Adipose tissue (tissue), 3 donors: Measurements from ENCODE around the gene NKX2-2. TPM values are rescaled to one million over a fixed set of nuclear protein-coding genes. Genes with fewer than 3 reads are reported as not detected.

Source experiments
- H3K27ac ChIP-seq: one replicate; pipeline ENCODE4 v1.5.1; 2013; ENCODE audit warnings: low read depth, low read length
- WGBS, 3 donors: extraction: QIAGEN DNeasy Blood & Tissue Kit; methylation state at CpG; one replicate each; pipeline ENCODE4 v1.1.7; 2013; 5-methylcytosine and 5-hydroxymethylcytosine counted together
- polyA plus RNA-seq, 3 donors: library from polyadenylated mRNA; stranded (reverse); fragments of 200-250 nt; gene quantifications; one replicate each; pipeline ENCODE4 v1.2.3, GENCODE V29; 2013
- donor health status: healthy with polysubstance abuse.
- donor health status: Bipolar disorder and iron deficiency.
- donor health status: healthy.

The NKX2-2 gene
- polyA plus RNA-seq, 3 donors = 0.06 to 3.9 TPM; not detected in 1

DNA sequence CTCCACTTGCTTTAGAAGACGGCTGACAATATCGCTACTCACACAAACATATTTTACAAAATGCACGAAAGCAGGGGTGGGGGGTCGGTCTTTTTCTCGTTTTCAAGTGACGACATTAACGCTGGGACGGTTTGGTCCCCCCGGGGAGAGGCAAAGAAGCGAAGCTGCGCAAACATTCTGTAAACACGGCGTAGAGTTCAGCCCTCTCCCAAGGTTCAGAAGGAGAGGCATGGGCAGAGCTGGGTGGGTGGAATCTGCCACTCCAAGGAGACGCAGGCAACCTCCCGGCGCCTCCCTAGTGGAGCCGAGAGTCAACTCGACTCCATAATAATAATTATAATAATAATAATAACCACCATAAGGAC is 2.4 kb downstream of the NKX2-2 start:
- H3K27ac ChIP-seq = no peak overlapping the region
- 25 to 45% (median 35%) methylated on average over 18 of the region's 18 CpGs for WGBS, 3 donors

GRCh38 chr20:21510414-21511384 is 3.2 kb downstream of the NKX2-2 start:
- 9 to 24% (median 12%) methylated on average over 60 to 62 of the region's 62 CpGs for WGBS, 3 donors
- no peak overlapping the region for H3K27ac ChIP-seq

DNA sequence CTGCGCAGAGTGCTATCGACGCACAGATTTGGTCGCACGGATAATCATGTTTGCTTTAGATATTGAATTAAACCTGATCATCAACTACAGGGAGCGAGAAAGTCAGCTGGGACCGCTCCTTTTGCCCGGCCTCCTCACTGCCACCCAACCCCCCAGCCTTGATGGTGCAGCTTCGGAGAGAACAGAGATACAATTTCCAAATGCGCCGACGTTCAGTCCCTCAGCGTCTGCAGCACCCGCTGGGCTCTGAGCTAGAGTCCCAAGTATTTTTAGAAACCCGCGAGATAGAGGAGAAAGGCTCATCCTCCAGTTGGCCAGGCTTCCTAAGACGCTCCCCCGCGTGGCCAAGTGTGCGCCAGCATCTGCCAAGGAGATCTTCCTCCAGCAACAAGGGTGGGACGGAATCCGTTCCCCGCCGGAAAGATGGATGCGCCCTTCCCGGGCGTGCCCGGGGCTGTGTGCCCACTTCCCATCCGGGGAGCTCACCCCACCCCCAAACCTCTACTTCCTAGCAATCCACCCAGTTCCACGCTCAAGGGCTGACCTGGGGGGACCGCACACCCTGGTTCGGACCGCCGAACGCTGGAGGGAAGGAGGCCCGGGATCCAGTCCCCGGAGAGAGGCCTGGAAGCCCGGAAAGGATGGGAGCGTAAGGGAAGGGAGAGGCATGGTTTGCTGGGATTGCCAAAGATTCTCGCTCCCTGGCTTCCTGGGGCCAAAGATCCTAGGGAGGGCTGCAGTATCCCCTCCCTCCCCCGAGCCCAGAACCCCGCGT is 4.1 kb downstream of the NKX2-2 start:
- H3K27ac ChIP-seq = no peak overlapping the region

GRCh38 chr20:21509079-21509596 is 4.7 kb downstream of the NKX2-2 start:
- H3K27ac ChIP-seq = no peak overlapping the region
- WGBS, 3 donors = 6 to 17% (median 7%) methylated on average over 12 of the region's 12 CpGs

More for the DNA sequence above, 4.1 kb downstream of the NKX2-2 start:
- 2 to 19% (median 3%) methylated on average over 42 to 43 of the region's 43 CpGs for WGBS, 3 donors

DNA sequence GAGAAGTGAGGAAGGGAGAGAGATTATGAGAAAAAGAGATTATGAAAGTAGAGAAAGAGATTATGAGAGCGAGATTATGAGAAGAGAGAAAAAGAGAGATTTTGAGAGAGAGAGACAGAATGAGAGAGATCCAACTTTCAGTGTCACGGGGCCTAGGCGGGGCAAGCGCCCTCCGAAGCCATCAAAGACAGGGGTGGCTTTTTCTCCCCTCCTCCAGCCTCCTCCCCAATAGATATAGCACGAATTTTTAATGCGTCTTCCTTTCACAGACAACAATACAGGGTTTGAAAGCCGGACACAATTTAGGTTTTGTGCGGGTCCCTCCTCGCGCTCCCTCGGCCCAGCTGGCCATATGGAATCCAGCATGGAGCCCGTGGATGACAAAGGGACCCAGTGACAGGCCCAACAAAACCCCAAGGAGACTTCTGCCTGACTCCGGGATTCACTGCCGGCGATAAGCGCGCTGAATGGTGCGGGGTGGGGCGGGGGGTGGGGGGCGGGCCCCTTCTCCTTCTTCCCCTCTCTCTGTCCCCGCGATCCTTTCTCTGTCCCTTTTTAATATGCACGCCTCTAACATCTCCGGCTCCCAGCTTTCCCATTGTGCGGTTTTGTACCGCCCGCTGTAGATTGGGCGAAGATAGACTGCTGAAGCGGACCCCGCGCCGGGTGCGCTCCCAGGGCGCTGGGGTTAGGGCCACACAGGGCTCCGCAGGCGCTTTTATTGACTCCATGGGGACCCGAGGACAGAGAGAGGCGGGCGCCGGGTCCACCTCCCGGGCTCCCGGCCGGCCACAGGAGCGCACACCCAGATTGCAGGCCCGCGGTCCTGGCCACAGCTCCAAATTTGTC is 5.4 kb downstream of the NKX2-2 start:
- no peak overlapping the region for H3K27ac ChIP-seq
- 5 to 24% (median 6%) methylated on average over 44 to 47 of the region's 47 CpGs for WGBS, 3 donors

- no peak overlapping the region for H3K27ac ChIP-seq
- 6 to 20% (median 7%) methylated on average over 44 of the region's 44 CpGs for WGBS, 3 donors
These were observed 6.2 kb downstream of the NKX2-2 start for GRCh38 chr20:21507400-21508229.

DNA sequence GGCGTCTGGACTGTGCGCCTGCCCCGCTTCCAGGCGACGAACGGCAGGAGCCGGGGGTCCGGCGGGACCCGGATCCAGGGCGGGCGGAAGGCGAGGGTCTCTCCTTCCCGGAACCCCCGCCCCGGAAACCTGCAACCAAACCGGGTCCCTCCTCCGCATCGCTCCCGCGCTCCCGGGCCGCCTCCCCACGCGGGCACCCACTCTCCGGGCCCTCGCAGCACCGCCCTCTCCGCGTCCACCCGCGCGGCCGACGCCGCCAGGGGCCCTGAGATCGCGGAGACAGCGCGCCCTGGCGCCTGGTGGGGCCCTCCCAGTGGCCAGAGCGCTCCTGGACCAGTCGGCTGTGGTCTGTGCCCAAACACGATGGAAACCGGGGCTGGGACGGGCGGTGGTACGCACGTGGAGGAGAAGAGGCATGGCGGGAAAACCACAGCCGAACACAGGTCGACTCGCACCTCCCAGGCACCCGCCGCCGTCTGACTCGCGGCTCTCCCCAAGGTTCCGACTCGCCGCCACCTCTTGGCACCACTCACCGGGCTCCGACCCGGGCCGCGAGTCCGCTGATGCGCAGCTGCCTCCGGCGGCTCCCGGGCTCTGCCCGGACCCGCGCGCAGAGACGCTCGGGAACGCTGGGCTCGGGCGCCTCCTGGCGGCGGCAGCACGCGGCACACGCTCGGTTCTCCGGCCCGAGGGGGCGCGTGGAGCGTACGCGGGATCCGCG is 7.9 kb downstream of the NKX2-2 start:
- no peak overlapping the region for H3K27ac ChIP-seq
- 1 to 6% (median 2%) methylated on average over 65 to 95 of the region's 95 CpGs for WGBS, 3 donors

DNA sequence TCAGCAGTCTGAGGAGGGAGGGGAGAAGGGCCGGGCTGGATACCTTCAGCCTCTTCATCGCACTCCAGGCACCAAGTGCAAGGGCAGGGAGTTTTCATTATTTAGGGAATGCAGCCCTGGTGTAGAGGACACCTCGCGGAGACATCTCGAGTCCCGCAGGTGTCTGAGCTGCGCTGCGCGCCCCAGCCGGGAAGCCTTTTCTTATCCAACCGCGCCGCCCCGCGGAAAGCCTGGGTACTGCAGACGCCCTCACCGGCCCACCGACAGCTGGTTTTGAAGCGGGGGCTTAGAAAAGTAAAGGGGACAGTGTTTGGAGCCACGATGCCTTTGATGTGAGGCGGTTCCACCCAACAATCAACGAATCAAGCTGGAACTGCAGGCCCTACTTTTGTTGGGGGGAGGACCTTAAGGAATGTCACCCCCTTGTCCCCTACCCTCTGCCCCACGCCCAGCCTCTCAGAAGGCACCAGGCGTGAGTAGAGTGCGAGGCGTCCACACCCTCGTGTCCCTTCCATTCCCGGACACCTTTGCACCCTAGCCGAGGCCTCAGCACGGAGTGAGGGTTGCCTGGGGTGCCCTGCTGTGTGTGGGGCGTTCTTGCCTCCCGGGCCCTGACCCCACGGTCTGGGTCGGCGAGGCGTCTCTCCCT is 8.6 kb downstream of the NKX2-2 start:
- H3K27ac ChIP-seq = no peak overlapping the region
- WGBS, 3 donors = 2 to 11% (median 2%) methylated on average over 36 of the region's 36 CpGs

GRCh38 chr20:21504323-21504722 is 9.5 kb downstream of the NKX2-2 start:
- WGBS, 3 donors = 76 to 77% (median 76%) methylated on average over 7 of the region's 7 CpGs
- no peak overlapping the region for H3K27ac ChIP-seq

DNA sequence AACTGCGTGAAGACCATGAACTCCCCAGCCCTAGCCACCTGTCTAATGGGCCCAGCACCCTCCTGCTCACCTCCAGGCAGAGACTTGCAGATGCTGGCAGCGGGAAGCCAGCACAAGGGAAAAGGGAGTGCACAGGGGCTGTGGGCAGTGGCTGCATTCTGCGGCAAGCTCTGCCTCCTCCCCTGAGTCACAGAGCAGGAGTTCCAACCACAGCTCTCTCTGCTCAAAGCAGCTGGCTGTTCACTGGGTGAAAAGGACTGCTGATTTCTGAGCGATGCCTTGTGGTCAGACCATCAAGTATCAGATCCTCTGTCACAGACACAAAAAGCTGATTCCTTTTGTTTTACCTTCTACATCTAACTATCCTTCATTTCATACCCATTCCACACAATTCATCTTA is 10.5 kb downstream of the NKX2-2 start:
- 73 to 77% (median 73%) methylated on average over 4 of the region's 4 CpGs for WGBS, 3 donors
- H3K27ac ChIP-seq = no peak overlapping the region

DNA sequence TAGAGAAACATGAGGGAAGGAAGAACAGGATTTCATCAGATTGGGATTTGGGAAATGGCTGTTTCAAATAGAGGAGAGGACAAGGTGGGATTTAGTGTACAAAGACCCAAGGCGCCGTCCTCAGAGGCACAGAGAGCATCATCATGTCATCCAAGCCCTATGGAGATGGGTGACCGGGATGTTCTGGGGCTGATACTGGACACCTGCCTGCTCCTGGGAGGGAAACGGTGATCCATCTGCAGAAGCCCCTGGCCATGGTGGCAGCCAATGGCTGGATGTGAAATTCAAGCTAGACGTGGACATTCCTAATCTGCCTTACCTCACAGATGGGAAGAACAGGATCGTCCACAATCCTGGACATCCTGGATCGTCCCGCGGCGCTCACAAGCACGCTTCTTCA is 12.7 kb downstream of the NKX2-2 start:
- WGBS, 3 donors = 82 to 88% (median 85%) methylated on average over 11 of the region's 11 CpGs
- no peak overlapping the region for H3K27ac ChIP-seq

DNA sequence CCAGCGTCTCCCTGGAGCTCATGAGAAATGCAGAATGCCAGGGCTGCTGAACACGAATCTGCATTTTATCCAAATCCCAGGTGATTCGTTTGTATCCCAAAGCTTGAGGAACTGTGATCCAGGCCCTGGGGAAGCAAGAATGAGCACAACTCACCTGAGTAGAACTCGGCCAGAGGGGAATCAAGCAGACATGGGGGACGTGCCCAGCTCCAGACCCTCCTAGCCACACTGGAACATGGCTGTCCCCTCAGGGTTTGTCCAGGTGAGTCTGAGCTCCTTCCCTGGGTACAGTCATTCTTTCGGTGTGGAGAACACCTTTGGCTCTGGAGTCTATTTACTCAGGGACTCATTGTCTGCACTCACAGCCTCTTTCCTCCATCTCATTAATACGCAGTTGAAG is 13.3 kb downstream of the NKX2-2 start:
- 64 to 83% (median 78%) methylated on average over 7 of the region's 7 CpGs for WGBS, 3 donors
- H3K27ac ChIP-seq = no peak overlapping the region

DNA sequence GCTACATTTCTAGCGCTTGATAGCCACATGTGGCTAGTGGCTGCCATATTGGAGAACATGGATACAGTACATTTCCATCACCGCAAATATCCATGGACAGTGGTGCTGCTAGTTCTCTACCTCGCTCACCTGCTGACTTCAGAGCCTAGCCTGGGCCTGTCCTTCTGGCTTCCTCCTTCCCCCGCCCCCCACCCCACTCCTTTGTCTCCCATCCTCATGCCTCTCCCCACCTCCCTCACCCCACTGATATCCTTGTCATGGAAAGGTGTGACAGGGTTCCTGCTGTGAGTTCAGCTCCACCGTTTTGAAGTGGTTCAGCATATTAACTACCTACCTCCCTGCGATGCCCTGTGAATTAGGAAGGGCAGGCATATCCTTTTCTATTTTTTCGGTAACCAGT is 14.2 kb downstream of the NKX2-2 start:
- H3K27ac ChIP-seq = no peak overlapping the region
- 67 to 71% (median 69%) methylated on average over 7 of the region's 7 CpGs for WGBS, 3 donors

- WGBS, 3 donors = 48 to 59% (median 58%) methylated on average over 4 of the region's 4 CpGs
- H3K27ac ChIP-seq = no peak overlapping the region
These were observed 15.2 kb downstream of the NKX2-2 start for GRCh38 chr20:21498635-21499034.

DNA sequence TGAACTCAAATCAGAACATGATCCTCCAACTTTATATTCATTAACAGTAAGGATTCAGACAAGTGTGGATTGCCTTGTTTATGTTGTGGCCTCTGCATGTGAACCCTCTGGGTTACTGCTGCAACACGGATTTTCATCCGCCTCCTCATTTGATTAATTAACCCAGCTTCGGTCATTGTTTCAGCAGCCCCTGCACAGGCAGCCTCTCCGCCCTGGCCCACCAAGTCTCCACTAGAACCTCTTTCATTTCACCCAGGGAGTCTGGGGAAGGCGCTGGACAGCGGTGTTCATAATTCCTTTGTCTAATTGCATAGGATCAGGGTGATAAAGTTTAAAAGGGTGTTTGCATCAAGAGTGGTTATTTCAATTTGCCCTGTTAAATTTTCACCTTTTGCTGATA is 15.7 kb downstream of the NKX2-2 start:
- H3K27ac ChIP-seq = no peak overlapping the region
- WGBS, 3 donors = 51 to 58% (median 55%) methylated on average over 6 of the region's 6 CpGs

- WGBS, 3 donors = 78 to 87% (median 80%) methylated on average over 5 of the region's 5 CpGs
These were observed 17.4 kb downstream of the NKX2-2 start for GRCh38 chr20:21496452-21496851.

More at GRCh38 chr20:21496452-21496851, 17.4 kb downstream of the NKX2-2 start:
- H3K27ac ChIP-seq = no peak overlapping the region
